HEK293 (cell line): ENCODE measurements around the gene STAM2.

Experiments used
- CTCF ChIA-PET: fragments of 350-600 bp; formaldehyde crosslinking; extraction: SDS; loops from one replicate; lab custom pipeline; 2021; ENCODE audit warnings: antibody characterized with exemption; lab: Yijun Ruan, JAX
- POLR2A ChIA-PET: fragments of 300-600 bp; formaldehyde crosslinking; extraction: SDS; loops from one replicate; lab custom pipeline; 2020; ENCODE audit warnings: antibody characterized with exemption, inconsistent platforms; lab: Yijun Ruan, JAX
- H3K27ac ChIP-seq: fragments of 200-500 bp; sonication (Bioruptor generic); 2 replicates; pipeline ENCODE4 v1.5.1; 2014; ENCODE audit warnings: low read depth, low read length, control low read depth, inconsistent platforms; ENCODE audit errors: extremely low read depth
- H3K36me3 ChIP-seq, 2 experiments: fragments of 200-500 bp in 1 of 2; sonication (Bioruptor generic) in 1 of 2; 1 replicate in 1 of 2; 2 replicates in 1 of 2; pipeline ENCODE4 v1.5.1; 2014 to 2017; ENCODE audit warnings: inconsistent platforms in 2 of 2, low read length in 2 of 2; ENCODE audit not compliant: control insufficient read depth in 2 of 2, insufficient read depth in 1 of 2
- H3K4me1 ChIP-seq: fragments of 200-500 bp; sonication (Bioruptor generic); 2 replicates; pipeline ENCODE4 v1.5.1; 2014; ENCODE audit warnings: mild to moderate bottlenecking, low read length, inconsistent platforms; ENCODE audit not compliant: control insufficient read depth, insufficient read depth
- H3K4me3 ChIP-seq: 2 replicates; pipeline ENCODE4 v1.5.1; 2011; ENCODE audit warnings: low read depth, mild to moderate bottlenecking, control low read depth, low read length, moderate library complexity
- H3K9me3 ChIP-seq: fragments of 200-500 bp; sonication (Bioruptor generic); 2 replicates; pipeline ENCODE4 v1.5.1; 2014; ENCODE audit warnings: low read depth, low read length, inconsistent platforms; ENCODE audit not compliant: control insufficient read depth, insufficient read depth
- GLIS1 ChIP-seq: fragments of 450-650 bp; formaldehyde crosslinking; IDR thresholded peaks from 2 replicates; pipeline ENCODE4 v1.5.1; 2016; ENCODE audit warnings: missing biosample characterization, missing genetic modification characterization
- KLF10 ChIP-seq: fragments of 450-650 bp; IDR thresholded peaks from 2 replicates; pipeline ENCODE4 v1.5.1; 2018; ENCODE audit warnings: missing biosample characterization, mild to moderate bottlenecking, missing genetic modification characterization
- KLF9 ChIP-seq: fragments of 450-650 bp; formaldehyde crosslinking; IDR thresholded peaks from 2 replicates; pipeline ENCODE4 v1.5.1; 2016; ENCODE audit warnings: missing biosample characterization, missing genetic modification characterization, low read depth
- OVOL3 ChIP-seq: fragments of 450-650 bp; formaldehyde crosslinking; IDR thresholded peaks from 2 replicates; pipeline ENCODE4 v1.5.1; 2016; ENCODE audit warnings: missing biosample characterization, missing genetic modification characterization
- PBX3 ChIP-seq: sonication (generic); formaldehyde crosslinking; IDR thresholded peaks from 2 replicates; pipeline ENCODE4 v1.8.1; 2022; ENCODE audit warnings: mild to moderate bottlenecking, moderate library complexity, missing genetic modification reagents
- PRDM6 ChIP-seq: fragments of 450-650 bp; formaldehyde crosslinking; IDR thresholded peaks from 2 replicates; pipeline ENCODE4 v1.5.1; 2017; ENCODE audit warnings: missing biosample characterization, missing genetic modification characterization
- SP2 ChIP-seq: fragments of 450-650 bp; formaldehyde crosslinking; IDR thresholded peaks from 2 replicates; pipeline ENCODE4 v1.5.1; 2016; ENCODE audit warnings: missing biosample characterization, missing genetic modification characterization
- ZFHX2 ChIP-seq: fragments of 450-650 bp; formaldehyde crosslinking; conservative IDR thresholded peaks from 2 replicates; pipeline ENCODE4 v1.5.1; 2016; ENCODE audit warnings: missing biosample characterization, missing genetic modification characterization
- ZIC2 ChIP-seq: fragments of 450-650 bp; formaldehyde crosslinking; IDR thresholded peaks from 2 replicates; pipeline ENCODE4 v1.5.1; 2016; ENCODE audit warnings: missing biosample characterization, missing genetic modification characterization
- ZNF133 ChIP-seq: fragments of 450-650 bp; formaldehyde crosslinking; IDR thresholded peaks from 2 replicates; pipeline ENCODE4 v1.5.1; 2016; ENCODE audit warnings: missing biosample characterization, missing genetic modification characterization
- ZNF202 ChIP-seq: fragments of 450-650 bp; formaldehyde crosslinking; IDR thresholded peaks from 2 replicates; pipeline ENCODE4 v1.5.1; 2016; ENCODE audit warnings: missing biosample characterization, missing genetic modification characterization, borderline replicate concordance
- ZNF266 ChIP-seq: fragments of 450-650 bp; formaldehyde crosslinking; IDR thresholded peaks from 2 replicates; pipeline ENCODE4 v1.5.1; 2016; ENCODE audit warnings: missing biosample characterization, missing genetic modification characterization, low read depth
- ZNF302 ChIP-seq: fragments of 450-650 bp; formaldehyde crosslinking; IDR thresholded peaks from 2 replicates; pipeline ENCODE4 v1.5.1; 2016; ENCODE audit warnings: missing biosample characterization, missing genetic modification characterization, low read depth
- ZNF362 ChIP-seq: fragments of 450-650 bp; formaldehyde crosslinking; IDR thresholded peaks from 2 replicates; pipeline ENCODE4 v1.5.1; 2016; ENCODE audit warnings: missing biosample characterization, missing genetic modification characterization
- ZNF398 ChIP-seq: fragments of 450-650 bp; formaldehyde crosslinking; IDR thresholded peaks from 2 replicates; pipeline ENCODE4 v1.5.1; 2017; ENCODE audit warnings: missing biosample characterization, missing genetic modification characterization
- ZNF416 ChIP-seq: fragments of 450-650 bp; formaldehyde crosslinking; IDR thresholded peaks from 2 replicates; pipeline ENCODE4 v1.5.1; 2016; ENCODE audit warnings: missing biosample characterization, missing genetic modification characterization
- ZNF426 ChIP-seq: fragments of 450-650 bp; formaldehyde crosslinking; IDR thresholded peaks from 2 replicates; pipeline ENCODE4 v1.5.1; 2017; ENCODE audit warnings: missing biosample characterization, missing genetic modification characterization, mild to moderate bottlenecking, inconsistent platforms, moderate library complexity
- ZNF530 ChIP-seq: fragments of 450-650 bp; formaldehyde crosslinking; IDR thresholded peaks from 2 replicates; pipeline ENCODE4 v1.5.1; 2016; ENCODE audit warnings: low read depth, missing biosample characterization, missing genetic modification characterization
- ZNF548 ChIP-seq: fragments of 450-650 bp; formaldehyde crosslinking; IDR thresholded peaks from 2 replicates; pipeline ENCODE4 v1.5.1; 2016; ENCODE audit warnings: missing biosample characterization, missing genetic modification characterization
- ZNF626 ChIP-seq: fragments of 450-650 bp; sonication (Bioruptor Pico); formaldehyde crosslinking; IDR thresholded peaks from 2 replicates; pipeline ENCODE4 v1.5.1; 2018; ENCODE audit warnings: missing biosample characterization, missing genetic modification characterization, inconsistent platforms
- ZNF701 ChIP-seq: fragments of 450-650 bp; formaldehyde crosslinking; IDR thresholded peaks from 2 replicates; pipeline ENCODE4 v1.5.1; 2016; ENCODE audit warnings: missing biosample characterization, missing genetic modification characterization
- ZSCAN23 ChIP-seq: fragments of 450-650 bp; formaldehyde crosslinking; IDR thresholded peaks from 2 replicates; pipeline ENCODE4 v1.5.1; 2016; ENCODE audit warnings: missing biosample characterization, missing genetic modification characterization

Gene STAM2

GRCh38 chr2:152167065-152167464, 8.5 kb downstream of the STAM2 start:
- peaks cover 17% of the 10 kb centered on the region for H3K4me1 ChIP-seq
- POLR2A ChIA-PET = no interaction called here
- CTCF ChIA-PET = interaction anchor here (0.8 to 1.0 kb wide), 3 partner anchors 118 to 141 kb away, joined by 3 read pairs; no protein-coding TSS in a partner anchor
- TF ChIP-seq PBX3 = no peak
- no peak for TF ChIP-seq KLF10 (tag by site-specific recombination)
- TF ChIP-seq KLF9 (tag by site-specific recombination) = no peak
- TF ChIP-seq ZNF701 = no peak
- TF ChIP-seq ZNF530 (tag by site-specific recombination) = no peak
- no peak for TF ChIP-seq ZNF133 (tag by site-specific recombination)
- TF ChIP-seq ZNF548 (tag by site-specific recombination) = no peak
- no peak for TF ChIP-seq ZNF416 (tag by site-specific recombination)
- no peak for TF ChIP-seq ZIC2 (tag by site-specific recombination)
- no peak for TF ChIP-seq ZNF362 (tag by site-specific recombination)
- no peak for TF ChIP-seq ZNF398 (tag by site-specific recombination)
- TF ChIP-seq ZNF626 (tag by site-specific recombination) = no peak
- TF ChIP-seq SP2 (tag by site-specific recombination) = no peak
- no peak for TF ChIP-seq ZNF302 (tag by site-specific recombination)
- TF ChIP-seq ZNF202 (tag by site-specific recombination) = no peak
- TF ChIP-seq ZFHX2 = no peak
- TF ChIP-seq ZNF426 (tag by site-specific recombination) = no peak
- no peak for TF ChIP-seq OVOL3
- no peak for TF ChIP-seq GLIS1
- no peak overlapping the region for H3K4me3 ChIP-seq
- H3K27ac ChIP-seq = no peak overlapping the region
- no peaks in the 10 kb centered on the region for H3K36me3 ChIP-seq
- no peaks in the 10 kb centered on the region for H3K9me3 ChIP-seq

GRCh38 chr2:152166633-152167032, 8.9 kb downstream of the STAM2 start:
- no peak overlapping the region for H3K4me3 ChIP-seq
- H3K9me3 ChIP-seq = no peaks in the 10 kb centered on the region
- ChIA-PET POLR2A (no interaction called here), CTCF (interaction anchor here (1.0 kb wide), 1 partner anchor 130 kb away, joined by 3 read pairs; no protein-coding TSS in a partner anchor)
- TF ChIP-seq ZSCAN23 (no peak), ZNF266 (tag by site-specific recombination) (no peak), PRDM6 (peak; percentile 48; the same call in 1 of the 2 replicates)
- H3K4me1 ChIP-seq = peaks cover 17% of the 10 kb centered on the region
- no peak overlapping the region for H3K27ac ChIP-seq
- no peaks in the 10 kb centered on the region for H3K36me3 ChIP-seq
